Activated CD8-positive, alpha-beta memory T cell treated with anti-CD3 and anti-CD28 coated beads, Interleukin-2, amount 10 ng/mL, durations not matched to agents 7 days and 5 days (primary cell): ENCODE measurements around the gene TTLL6. TPM values are rescaled to one million over a fixed set of nuclear protein-coding genes. Genes with fewer than 3 reads are reported as not detected.
"Not testable (repeated sequence)": the region's sequence is repeated elsewhere in the genome, so short reads cannot be mapped to it uniquely, and the experiment has no call there.

Experiments used
- ATAC-seq: fragments of 150-1000 bp; cut with Tn5 transposase; one replicate; pipeline ENCODE4 v1.10.0; 2021; ENCODE audit warnings: moderate library complexity
- CTCF ChIA-PET: fragments of 350-600 bp; sonication (Branson Sonifier 250); formaldehyde crosslinking; loops from one replicate; lab custom pipeline; 2021; ENCODE audit warnings: antibody characterized with exemption; lab: Charles Lee
- DNase-seq: peaks from one replicate; pipeline ENCODE4 v3.0.0-alpha.2; 2020
- H3K27ac Mint-ChIP-seq: one replicate; pipeline ENCODE4 v1.8.0; 2021; ENCODE audit warnings: mild to moderate bottlenecking, mixed read lengths
- H3K27me3 Mint-ChIP-seq: one replicate; pipeline ENCODE4 v1.8.0; 2021; ENCODE audit warnings: mixed read lengths
- H3K36me3 Mint-ChIP-seq: one replicate; pipeline ENCODE4 v1.8.0; 2021; ENCODE audit warnings: mild to moderate bottlenecking, mixed read lengths
- H3K4me1 Mint-ChIP-seq: one replicate; pipeline ENCODE4 v1.8.0; 2021; ENCODE audit warnings: mixed read lengths
- H3K4me3 Mint-ChIP-seq: one replicate; pipeline ENCODE4 v1.8.0; 2021; ENCODE audit warnings: mild to moderate bottlenecking, moderate library complexity, mixed read lengths
- H3K9me3 Mint-ChIP-seq: one replicate; pipeline ENCODE4 v1.8.0; 2022; ENCODE audit warnings: low read depth, mixed read lengths
- total RNA-seq, 2 experiments: library from RNA; stranded (reverse); gene quantifications; one replicate each; pipeline ENCODE4 v1.2.3, GENCODE V29; 2021

Gene TTLL6
- total RNA-seq, 2 experiments from 2014 or later, result not detected

- H3K9me3 Mint-ChIP-seq, result no peaks in the 10 kb centered on the region
- DNase-seq (no peak), ATAC-seq (no peak)
- no peaks in the 10 kb centered on the region for H3K27me3 Mint-ChIP-seq
- H3K4me1 Mint-ChIP-seq, result peaks cover 92% of the 10 kb centered on the region
- H3K4me3 Mint-ChIP-seq, result peak overlapping the region; percentile 6
- peaks cover 41% of the 10 kb centered on the region for H3K36me3 Mint-ChIP-seq
- H3K27ac Mint-ChIP-seq, result peak overlapping the region; percentile 61
- CTCF ChIA-PET, result interaction anchor here (0.8 to 4.1 kb wide), 8 partner anchors 10 to 756 kb away, joined by 3 to 20 read pairs (median 3); partner anchors contain the start of gene ATP5MC1
Observed at GRCh38 chr17:48835971-48836370, 18.9 kb upstream of the TTLL6 start.

GRCh38 chr17:48834973-48835372, 17.9 kb upstream of the TTLL6 start:
- Mint-ChIP-seq H3K4me1 (peaks cover 87% of the 10 kb centered on the region), H3K27ac (peak overlapping the region; percentile 14), H3K9me3 (no peaks in the 10 kb centered on the region), H3K27me3 (no peaks in the 10 kb centered on the region), H3K36me3 (peaks cover 32% of the 10 kb centered on the region), H3K4me3 (no peak overlapping the region)
- CTCF ChIA-PET, result interaction anchor here (1.0 to 4.1 kb wide), 8 partner anchors 11 to 57 kb away, joined by 3 to 20 read pairs (median 5); partner anchors contain the start of gene ATP5MC1
- DNase-seq, result no peak
- no peak for ATAC-seq

- Mint-ChIP-seq H3K4me3 (peak overlapping the region; percentile 97), H3K27me3 (peaks cover 8% of the 10 kb centered on the region), H3K4me1 (peaks cover 62% of the 10 kb centered on the region), H3K9me3 (no peaks in the 10 kb centered on the region), H3K36me3 (peaks cover 15% of the 10 kb centered on the region), H3K27ac (peak overlapping the region; percentile 100)
- ATAC-seq (no peak), DNase-seq (no peak)
- CTCF ChIA-PET, result interaction anchor here (1.0 to 5.4 kb wide), 8 partner anchors 11 to 201 kb away, joined by 3 to 31 read pairs (median 7); partner anchors contain the start of gene TTLL6
Observed at GRCh38 chr17:48831549-48831883, 14.5 kb upstream of the TTLL6 start.

GRCh38 chr17:48830840-48831548, 14.0 kb upstream of the TTLL6 start, which contains the start of gene CALCOCO2:
Gene CALCOCO2 (plus strand): TSS chr17:48831035. CDS start chr17:48841708, 10,673 bp downstream.
- Mint-ChIP-seq H3K9me3 (no peaks in the 10 kb centered on the region), H3K36me3 (peaks cover 10% of the 10 kb centered on the region), H3K4me3 (peak within 1 kb of the TSS; percentile 97), H3K27me3 (peaks cover 8% of the 10 kb centered on the region), H3K4me1 (peaks cover 57% of the 10 kb centered on the region), H3K27ac (peak within 1 kb of the TSS; percentile 100)
- ATAC-seq (peak; percentile 90), DNase-seq (peak; percentile 95)
- CTCF ChIA-PET, result interaction anchor here (1.3 to 5.4 kb wide), 8 partner anchors 9 to 153 kb away, joined by 3 to 31 read pairs (median 6); no protein-coding TSS in a partner anchor

GRCh38 chr17:48825446-48826381, 8.7 kb upstream of the TTLL6 start:
- ATAC-seq, result no peak
- H3K36me3 Mint-ChIP-seq, result no peaks in the 10 kb centered on the region

GRCh38 chr17:48820936-48821335, 3.9 kb upstream of the TTLL6 start:
- not testable (repeated sequence) for H3K4me3 Mint-ChIP-seq, H3K9me3 Mint-ChIP-seq, DNase-seq, H3K36me3 Mint-ChIP-seq, ATAC-seq, H3K27ac Mint-ChIP-seq
- peaks cover 52% of the 10 kb centered on the region for H3K27me3 Mint-ChIP-seq
- H3K4me1 Mint-ChIP-seq, result peaks cover 11% of the 10 kb centered on the region
- CTCF ChIA-PET, result interaction anchor here (0.6 to 31.8 kb wide), 6 partner anchors 9 to 215 kb away, joined by 3 to 714 read pairs (median 4); no protein-coding TSS in a partner anchor

More at GRCh38 chr17:48825446-48826381, 8.7 kb upstream of the TTLL6 start:
- CTCF ChIA-PET, result interaction anchor here (0.7 to 1.3 kb wide), 3 partner anchors 16 to 1127 kb away, joined by 3 read pairs; no protein-coding TSS in a partner anchor
- no peaks in the 10 kb centered on the region for H3K9me3 Mint-ChIP-seq
- peaks cover 12% of the 10 kb centered on the region for H3K4me1 Mint-ChIP-seq
- H3K27ac Mint-ChIP-seq, result no peak overlapping the region
- H3K4me3 Mint-ChIP-seq, result no peak overlapping the region
- peaks cover 26% of the 10 kb centered on the region for H3K27me3 Mint-ChIP-seq
- DNase-seq, result no peak

- no peak for ATAC-seq
- Mint-ChIP-seq H3K4me3 (no peak overlapping the region), H3K36me3 (no peaks in the 10 kb centered on the region), H3K4me1 (peaks cover 22% of the 10 kb centered on the region), H3K27ac (no peak overlapping the region), H3K27me3 (peaks cover 62% of the 10 kb centered on the region), H3K9me3 (no peaks in the 10 kb centered on the region)
- CTCF ChIA-PET, result interaction anchor here (31.8 kb wide), 1 partner anchor 61 kb away, joined by 714 read pairs; no protein-coding TSS in a partner anchor
- DNase-seq, result no peak
Observed at GRCh38 chr17:48819466-48819865, 2.4 kb upstream of the TTLL6 start.

- Mint-ChIP-seq H3K4me3 (no peak overlapping the region), H3K36me3 (no peaks in the 10 kb centered on the region), H3K27ac (no peak overlapping the region), H3K4me1 (peaks cover 24% of the 10 kb centered on the region), H3K27me3 (peaks cover 65% of the 10 kb centered on the region), H3K9me3 (no peaks in the 10 kb centered on the region)
- CTCF ChIA-PET, result interaction anchor here (0.8 to 31.8 kb wide), 4 partner anchors 14 to 93 kb away, joined by 3 to 714 read pairs (median 15); no protein-coding TSS in a partner anchor
- ATAC-seq (no peak), DNase-seq (no peak)
Observed at GRCh38 chr17:48818361-48818841, 1.4 kb upstream of the TTLL6 start.

GRCh38 chr17:48816438-48816773, 623 bp downstream of the TTLL6 start:
- CTCF ChIA-PET, result interaction anchor here (0.6 to 31.8 kb wide), 20 partner anchors 7 to 137 kb away, joined by 3 to 714 read pairs (median 4); no protein-coding TSS in a partner anchor
- Mint-ChIP-seq H3K4me3 (peak overlapping the region; percentile 61), H3K27ac (no peak overlapping the region), H3K36me3 (no peaks in the 10 kb centered on the region), H3K9me3 (no peaks in the 10 kb centered on the region), H3K4me1 (peaks cover 24% of the 10 kb centered on the region), H3K27me3 (peaks cover 62% of the 10 kb centered on the region)
- no peak for ATAC-seq
- DNase-seq, result no peak

GRCh38 chr17:48815311-48815710, 1.7 kb downstream of the TTLL6 start:
- ATAC-seq (no peak), DNase-seq (no peak)
- H3K27me3 Mint-ChIP-seq, result peaks cover 58% of the 10 kb centered on the region
- H3K4me3 Mint-ChIP-seq, result no peak overlapping the region
- no peaks in the 10 kb centered on the region for H3K36me3 Mint-ChIP-seq
- H3K4me1 Mint-ChIP-seq, result peaks cover 24% of the 10 kb centered on the region
- H3K9me3 Mint-ChIP-seq, result no peaks in the 10 kb centered on the region
- CTCF ChIA-PET, result interaction anchor here (0.7 to 31.8 kb wide), 21 partner anchors 9 to 216 kb away, joined by 3 to 714 read pairs (median 5); no protein-coding TSS in a partner anchor
- no peak overlapping the region for H3K27ac Mint-ChIP-seq

- no peaks in the 10 kb centered on the region for H3K9me3 Mint-ChIP-seq
- H3K36me3 Mint-ChIP-seq, result no peaks in the 10 kb centered on the region
- CTCF ChIA-PET, result interaction anchor here (0.6 to 31.8 kb wide), 17 partner anchors 9 to 218 kb away, joined by 3 to 714 read pairs (median 7); no protein-coding TSS in a partner anchor
- peaks cover 56% of the 10 kb centered on the region for H3K27me3 Mint-ChIP-seq
- ATAC-seq (peak; percentile 32), DNase-seq (peak; percentile 73)
- no peak overlapping the region for H3K27ac Mint-ChIP-seq
- peaks cover 24% of the 10 kb centered on the region for H3K4me1 Mint-ChIP-seq
- no peak overlapping the region for H3K4me3 Mint-ChIP-seq
Observed at GRCh38 chr17:48814504-48814903, 2.5 kb downstream of the TTLL6 start.

GRCh38 chr17:48812001-48812400, 5.0 kb downstream of the TTLL6 start:
- Mint-ChIP-seq H3K36me3 (no peaks in the 10 kb centered on the region), H3K4me1 (peaks cover 21% of the 10 kb centered on the region), H3K27me3 (peaks cover 40% of the 10 kb centered on the region), H3K27ac (no peak overlapping the region), H3K4me3 (no peak overlapping the region), H3K9me3 (no peaks in the 10 kb centered on the region)
- ATAC-seq, result no peak
- no peak for DNase-seq
- CTCF ChIA-PET, result interaction anchor here (1.0 to 31.8 kb wide), 8 partner anchors 9 to 140 kb away, joined by 3 to 714 read pairs (median 8); no protein-coding TSS in a partner anchor
